OCI-LY1 (cell line): ENCODE measurements around the gene C19orf44.
"Not testable (repeated sequence)": the region's sequence is repeated elsewhere in the genome, so short reads cannot be mapped to it uniquely, and the experiment has no call there.

Experiments
- H2AFZ ChIP-seq: fragments of 200-600 bp; sonication (generic), shearing (Covaris generic); 2 replicates; pipeline ENCODE4 v1.6.0; 2014; ENCODE audit warnings: antibody characterized with exemption, mild to moderate bottlenecking, low read length
- H3F3A ChIP-seq: fragments of 200-600 bp; sonication (generic), shearing (Covaris generic); 2 replicates; pipeline ENCODE4 v1.6.0; 2014; ENCODE audit warnings: mild to moderate bottlenecking, antibody characterized with exemption, low read length, moderate library complexity; ENCODE audit not compliant: insufficient read depth
- H3K27ac ChIP-seq: fragments of 200-600 bp; sonication (generic); 2 replicates; pipeline ENCODE4 v1.5.1; 2014; ENCODE audit warnings: low read length, mixed run types, mild to moderate bottlenecking, low read depth; ENCODE audit not compliant: poor library complexity, severe bottlenecking
- H3K27me3 ChIP-seq: fragments of 200-600 bp; sonication (generic); 2 replicates; pipeline ENCODE4 v1.6.0; 2014; ENCODE audit warnings: antibody characterized with exemption, mild to moderate bottlenecking, low read length, moderate library complexity; ENCODE audit not compliant: insufficient read depth
- H3K36me3 ChIP-seq: fragments of 200-600 bp; sonication (generic); 2 replicates; pipeline ENCODE4 v1.6.1; 2014; ENCODE audit warnings: mild to moderate bottlenecking, antibody characterized with exemption, low read length, moderate library complexity, mixed read lengths; ENCODE audit not compliant: insufficient read depth
- H3K4me1 ChIP-seq: fragments of 200-600 bp; sonication (generic); 2 replicates; pipeline ENCODE4 v1.5.1; 2014; ENCODE audit warnings: mild to moderate bottlenecking, low read length, moderate library complexity; ENCODE audit not compliant: insufficient read depth, severe bottlenecking
- H3K4me2 ChIP-seq: fragments of 200-600 bp; sonication (generic), shearing (Covaris generic); 2 replicates; pipeline ENCODE4 v1.6.1; 2014; ENCODE audit warnings: low read length
- H3K4me3 ChIP-seq: fragments of 200-600 bp; sonication (generic); 2 replicates; pipeline ENCODE4 v1.5.1; 2014; ENCODE audit warnings: low read length, low read depth, mild to moderate bottlenecking, mixed read lengths; ENCODE audit not compliant: poor library complexity, severe bottlenecking
- H3K79me2 ChIP-seq: fragments of 200-600 bp; shearing (Covaris generic); 2 replicates; pipeline ENCODE4 v1.6.1; 2016; ENCODE audit warnings: mixed run types, low read length, mixed read lengths; ENCODE audit not compliant: insufficient read depth
- H3K9ac ChIP-seq: fragments of 200-600 bp; sonication (generic), shearing (Covaris generic); 2 replicates; pipeline ENCODE4 v1.6.1; 2014; ENCODE audit warnings: mild to moderate bottlenecking, low read length, mixed read lengths
- H3K9me2 ChIP-seq: fragments of 200-600 bp; sonication (generic), shearing (Covaris generic); 2 replicates; pipeline ENCODE4 v1.6.1; 2014; ENCODE audit warnings: low read depth, mild to moderate bottlenecking, low read length, mixed read lengths
- H3K9me3 ChIP-seq: fragments of 200-600 bp; shearing (Covaris generic); 2 replicates; pipeline ENCODE4 v1.6.1; 2014; ENCODE audit warnings: low read length, mixed read lengths
- H4K20me1 ChIP-seq: fragments of 200-600 bp; sonication (generic), shearing (Covaris generic); 2 replicates; pipeline ENCODE4 v1.6.0; 2016; ENCODE audit warnings: mild to moderate bottlenecking, low read length; ENCODE audit not compliant: insufficient read depth
- EZH2 ChIP-seq: fragments of 200-600 bp; sonication (generic), shearing (Covaris generic); IDR thresholded peaks from 2 replicates; pipeline ENCODE4 v1.8.0; 2017; ENCODE audit warnings: borderline replicate concordance, mixed run types, mild to moderate bottlenecking, antibody characterized with exemption, low read length, moderate library complexity, mixed read lengths
- TF ChIP-seq, protein P1 (sequence below): fragments of 200-600 bp; sonication (generic), shearing (Covaris generic); IDR thresholded peaks from 2 replicates; pipeline ENCODE4 v1.5.1; 2017; ENCODE audit warnings: mild to moderate bottlenecking, antibody characterized with exemption, low read length, moderate library complexity, mixed read lengths

Gene C19orf44

DNA sequence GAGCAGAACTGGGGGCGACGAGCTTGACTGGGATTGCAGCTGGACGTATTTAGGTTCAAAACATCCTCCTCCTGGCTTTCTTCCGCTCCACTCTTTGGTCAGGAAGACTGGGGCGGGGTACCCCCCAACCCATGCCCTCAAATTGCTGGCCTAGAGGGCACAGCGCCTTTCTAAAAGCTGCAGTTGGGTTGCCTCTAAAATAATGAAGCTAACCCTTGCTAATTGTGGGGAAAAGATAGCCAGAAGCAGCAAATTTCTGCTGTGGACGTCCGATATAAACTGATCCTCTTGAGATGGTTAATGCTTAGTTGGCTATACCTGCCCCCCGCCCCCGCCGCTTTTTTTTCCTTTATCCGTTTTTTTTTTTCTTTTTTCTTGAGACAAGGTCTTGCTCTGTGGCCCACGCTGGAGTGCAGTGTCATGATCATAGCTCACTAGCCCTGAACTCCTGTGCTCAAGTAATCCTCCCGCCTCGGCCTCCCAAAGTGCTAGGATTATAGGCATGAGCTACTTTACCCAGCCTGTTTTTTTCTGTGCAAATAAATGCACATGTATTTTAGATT is 46.8 kb downstream of the C19orf44 start:
- H3K9me2 ChIP-seq: no peaks in the 10 kb centered on the region
- peak overlapping the region; percentile 98 for H3K9ac ChIP-seq
- no peaks in the 10 kb centered on the region for H3K9me3 ChIP-seq
- H4K20me1 ChIP-seq: no peaks in the 10 kb centered on the region
- TF ChIP-seq, protein P1, sequence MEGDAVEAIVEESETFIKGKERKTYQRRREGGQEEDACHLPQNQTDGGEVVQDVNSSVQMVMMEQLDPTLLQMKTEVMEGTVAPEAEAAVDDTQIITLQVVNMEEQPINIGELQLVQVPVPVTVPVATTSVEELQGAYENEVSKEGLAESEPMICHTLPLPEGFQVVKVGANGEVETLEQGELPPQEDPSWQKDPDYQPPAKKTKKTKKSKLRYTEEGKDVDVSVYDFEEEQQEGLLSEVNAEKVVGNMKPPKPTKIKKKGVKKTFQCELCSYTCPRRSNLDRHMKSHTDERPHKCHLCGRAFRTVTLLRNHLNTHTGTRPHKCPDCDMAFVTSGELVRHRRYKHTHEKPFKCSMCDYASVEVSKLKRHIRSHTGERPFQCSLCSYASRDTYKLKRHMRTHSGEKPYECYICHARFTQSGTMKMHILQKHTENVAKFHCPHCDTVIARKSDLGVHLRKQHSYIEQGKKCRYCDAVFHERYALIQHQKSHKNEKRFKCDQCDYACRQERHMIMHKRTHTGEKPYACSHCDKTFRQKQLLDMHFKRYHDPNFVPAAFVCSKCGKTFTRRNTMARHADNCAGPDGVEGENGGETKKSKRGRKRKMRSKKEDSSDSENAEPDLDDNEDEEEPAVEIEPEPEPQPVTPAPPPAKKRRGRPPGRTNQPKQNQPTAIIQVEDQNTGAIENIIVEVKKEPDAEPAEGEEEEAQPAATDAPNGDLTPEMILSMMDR: no peak
- no peak for TF ChIP-seq EZH2
- peaks cover 53% of the 10 kb centered on the region for H3K79me2 ChIP-seq
- H3K4me1 ChIP-seq: peaks cover 37% of the 10 kb centered on the region
- no peaks in the 10 kb centered on the region for H3K27me3 ChIP-seq
- peak overlapping the region; percentile 72 for H3K4me2 ChIP-seq
- peak overlapping the region; percentile 80 for H3K27ac ChIP-seq
- H3F3A ChIP-seq: 0 out of 2 replicates have a peak, but pooled peaks cover 6% of the 10 kb centered on the region
- H3K4me3 ChIP-seq: peak overlapping the region; percentile 98
- H3K36me3 ChIP-seq: peaks cover 32% of the 10 kb centered on the region
- no peak overlapping the region for H2AFZ ChIP-seq

DNA sequence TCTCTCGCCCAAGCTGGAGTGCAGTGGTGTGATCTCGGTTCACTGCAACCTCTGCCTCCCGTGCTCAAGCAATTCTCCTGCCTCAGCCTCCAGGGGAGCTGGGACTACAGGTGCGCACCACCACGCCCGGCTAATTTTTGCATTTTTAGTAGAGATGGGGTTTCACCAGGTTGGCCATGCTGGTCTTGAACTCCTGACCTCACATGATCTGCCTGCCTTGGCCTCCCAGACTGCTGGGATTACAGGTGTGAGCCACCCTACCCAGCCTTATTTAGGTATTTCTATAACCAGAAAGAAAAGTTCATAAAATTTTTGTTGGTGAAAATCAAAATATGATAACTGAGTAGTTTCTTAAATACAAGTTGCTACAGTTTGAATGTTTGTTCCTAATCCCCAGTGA is 47.5 kb downstream of the C19orf44 start:
- not testable (repeated sequence) for H3K9me3 ChIP-seq, H3K9me2 ChIP-seq, H4K20me1 ChIP-seq, H3F3A ChIP-seq, H3K27me3 ChIP-seq, H2AFZ ChIP-seq
- H3K36me3 ChIP-seq: peaks cover 25% of the 10 kb centered on the region
- peak overlapping the region; percentile 98 for H3K4me3 ChIP-seq
- H3K9ac ChIP-seq: peak overlapping the region; percentile 98; the same call in 1 of the 2 replicates
- peaks cover 46% of the 10 kb centered on the region for H3K79me2 ChIP-seq
- H3K4me1 ChIP-seq: peaks cover 37% of the 10 kb centered on the region
- peak overlapping the region; percentile 80 for H3K27ac ChIP-seq
- peak overlapping the region; percentile 72 for H3K4me2 ChIP-seq

- Histone ChIP-seq H3F3A (0 out of 2 replicates have a peak, but pooled peaks cover 6% of the 10 kb centered on the region), H3K4me1 (peaks cover 37% of the 10 kb centered on the region), H4K20me1 (no peaks in the 10 kb centered on the region), H3K9me3 (no peaks in the 10 kb centered on the region), H3K9me2 (no peaks in the 10 kb centered on the region), H3K79me2 (peaks cover 38% of the 10 kb centered on the region), H3K27ac (peak overlapping the region; percentile 70), H2AFZ (no peak overlapping the region), H3K4me2 (peak overlapping the region; percentile 75), H3K9ac (peak overlapping the region; percentile 43), H3K4me3 (peak overlapping the region; percentile 43), H3K27me3 (no peaks in the 10 kb centered on the region), H3K36me3 (peaks cover 16% of the 10 kb centered on the region)
- no peak for TF ChIP-seq EZH2
- TF ChIP-seq, protein P1: no peak
Observed at GRCh38 chr19:16544473-16545231, 48.5 kb downstream of the C19orf44 start.
